H1 (cell line): Measurements from ENCODE around the gene BPI. TPM values are rescaled to one million over a fixed set of nuclear protein-coding genes. Genes with fewer than 3 reads are reported as not detected.

Experiments used
- polyA plus RNA-seq, 7 experiments: library from polyadenylated mRNA; depleted of rRNA in 3 of 7; stranded (reverse) in 5 of 7; unstranded in 2 of 7; fragments of >200 nt in 5 of 7; fragments of 200-250 nt in 2 of 7; gene quantifications; 1 replicate in 5 of 7; 2 replicates in 1 of 7; 4 replicates in 1 of 7; pipeline versions ENCODE4 v1.2.1 to v1.2.3, GENCODE V29; 2011 to 2013; ENCODE audit warnings: missing spikeins in 2 of 7, mixed read lengths in 2 of 7
- total RNA-seq: library from RNA; stranded (reverse); fragmentation: NEBNext Ultra II Directional; extraction: Animal tissue kit (Norgen Biotek cat#: 25700); gene quantifications from 2 replicates; pipeline ENCODE4 v1.2.1, GENCODE V29; 2021
- TF ChIP-seq, protein P1 (sequence below): IDR thresholded peaks from 2 replicates; pipeline ENCODE4 v1.6.1; 2011; ENCODE audit warnings: low read depth, mild to moderate bottlenecking, low read length; ENCODE audit not compliant: insufficient read depth

BPI gene
- total and polyA plus RNA-seq, 2 of the 8 experiments (the other 6 are each of a cell fraction or from before 2014, with no cell fraction given), result not detected

GRCh38 chr20:38295811-38296210 is 8.1 kb upstream of the BPI start (continued):
- TF ChIP-seq, protein P1, sequence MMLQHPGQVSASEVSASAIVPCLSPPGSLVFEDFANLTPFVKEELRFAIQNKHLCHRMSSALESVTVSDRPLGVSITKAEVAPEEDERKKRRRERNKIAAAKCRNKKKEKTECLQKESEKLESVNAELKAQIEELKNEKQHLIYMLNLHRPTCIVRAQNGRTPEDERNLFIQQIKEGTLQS, result no peak
